HG03097 (cell line): ENCODE data around the gene ETFA.
"Not testable (repeated sequence)": the region's sequence is repeated elsewhere in the genome, so short reads cannot be mapped to it uniquely, and the experiment has no call there.

ENCODE experiments used
- ATAC-seq: cut with Tn5 transposase; IDR thresholded peaks from one replicate; pipeline ENCODE4 v1.9.1; 2021; ENCODE audit not compliant: unreplicated experiment, low FRiP score

ETFA gene

DNA sequence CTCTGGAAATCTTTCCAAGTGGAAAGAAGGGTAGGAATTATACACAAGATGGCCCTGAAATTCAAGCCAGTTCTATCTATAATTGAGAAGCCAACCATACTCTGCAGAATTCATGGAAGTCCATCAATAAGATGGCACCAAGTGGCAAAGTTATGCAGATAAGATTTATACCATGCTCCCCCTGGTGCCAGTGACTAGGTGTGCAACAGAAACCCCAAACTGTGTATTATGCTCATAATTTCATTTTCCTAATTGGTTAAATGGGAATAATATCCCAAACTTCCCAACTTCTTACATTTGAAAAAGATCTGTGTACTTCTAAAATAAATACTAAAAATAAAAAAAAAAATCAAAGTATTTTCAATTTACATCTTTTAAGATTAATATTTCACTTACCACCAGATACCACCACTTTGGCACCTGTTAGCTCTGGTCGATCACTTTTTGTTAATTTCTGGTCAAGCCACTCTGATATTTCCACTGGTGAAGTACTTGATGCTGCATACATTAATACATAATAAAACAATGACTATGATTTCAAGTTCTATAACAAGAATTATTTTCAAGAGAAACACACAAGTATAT, 25.9 kb downstream of the ETFA start:
- ATAC-seq: no peak

DNA sequence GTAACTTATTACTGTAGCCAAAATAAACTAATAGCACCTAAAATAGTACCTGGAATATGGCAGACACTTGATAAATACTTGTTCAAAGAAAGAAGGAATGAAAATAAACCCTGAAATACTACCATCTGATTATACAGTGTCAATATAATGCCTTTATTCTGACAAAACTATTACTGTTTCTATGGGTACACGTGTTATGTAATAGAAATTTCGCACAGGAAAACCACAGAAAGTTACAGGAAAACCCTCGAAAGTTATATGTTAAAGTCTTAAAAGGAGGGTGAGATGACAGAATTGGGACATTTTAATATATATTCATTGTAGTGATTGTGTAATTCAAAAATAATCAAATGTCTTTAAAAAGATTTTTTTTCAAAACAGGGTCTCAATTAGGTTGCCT, 28.8 kb downstream of the ETFA start:
- ATAC-seq: no peak

DNA sequence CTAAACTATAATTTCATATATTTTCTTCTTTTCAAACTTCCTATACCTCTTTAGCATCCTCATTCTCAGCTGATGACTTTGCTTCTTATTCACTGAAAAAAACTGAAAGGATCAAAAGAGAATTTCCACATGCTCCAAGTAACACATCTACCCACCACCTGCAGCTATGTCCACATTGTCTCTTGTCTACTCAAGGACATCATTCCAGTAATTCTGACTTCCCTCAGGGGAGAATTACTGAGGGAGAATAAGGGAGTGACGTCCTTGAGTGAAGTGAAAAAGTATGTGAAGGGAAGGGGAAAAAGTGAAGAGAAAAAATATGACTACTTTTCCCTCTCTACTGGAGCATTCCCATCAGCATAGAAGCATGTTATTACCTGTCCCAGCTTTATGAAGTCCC, 32.6 kb downstream of the ETFA start:
- ATAC-seq: no peak

DNA sequence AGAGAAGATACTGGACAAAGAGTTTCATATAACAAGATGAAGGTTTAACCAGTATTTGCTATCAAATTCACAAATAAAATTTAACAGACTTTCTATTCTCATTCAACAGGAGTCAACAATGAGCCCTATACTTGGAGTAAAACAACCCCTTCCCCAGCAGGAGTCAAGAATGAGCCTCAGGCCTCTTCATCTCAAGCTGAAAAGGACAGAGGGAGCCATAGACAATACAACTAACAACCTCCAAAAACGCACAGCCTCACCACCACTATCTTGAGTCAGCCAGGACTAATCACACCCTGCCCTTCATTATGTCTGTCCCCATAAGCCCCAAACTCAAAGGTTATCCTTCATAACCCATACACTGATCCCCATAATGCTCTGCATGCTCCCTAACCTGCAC, 36.4 kb downstream of the ETFA start:
- ATAC-seq: no peak

DNA sequence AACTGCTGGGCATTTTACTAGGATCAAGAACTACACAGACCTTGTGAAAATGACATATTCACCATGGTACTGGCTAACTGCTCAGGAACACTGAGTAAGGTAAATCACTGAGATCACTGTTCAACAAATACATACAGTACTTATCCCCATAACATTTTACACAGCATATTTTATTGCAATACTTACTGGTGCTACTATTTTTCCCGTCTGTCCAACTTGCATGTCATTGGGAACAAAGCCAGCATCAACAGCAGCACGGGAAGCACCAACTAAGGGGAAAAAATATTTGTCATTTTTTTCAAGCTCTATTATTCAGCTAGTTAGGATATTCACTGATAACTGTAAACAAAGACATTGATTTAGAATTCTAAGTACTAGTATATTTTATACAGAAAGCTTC, 37.0 kb downstream of the ETFA start:
- no peak for ATAC-seq

DNA sequence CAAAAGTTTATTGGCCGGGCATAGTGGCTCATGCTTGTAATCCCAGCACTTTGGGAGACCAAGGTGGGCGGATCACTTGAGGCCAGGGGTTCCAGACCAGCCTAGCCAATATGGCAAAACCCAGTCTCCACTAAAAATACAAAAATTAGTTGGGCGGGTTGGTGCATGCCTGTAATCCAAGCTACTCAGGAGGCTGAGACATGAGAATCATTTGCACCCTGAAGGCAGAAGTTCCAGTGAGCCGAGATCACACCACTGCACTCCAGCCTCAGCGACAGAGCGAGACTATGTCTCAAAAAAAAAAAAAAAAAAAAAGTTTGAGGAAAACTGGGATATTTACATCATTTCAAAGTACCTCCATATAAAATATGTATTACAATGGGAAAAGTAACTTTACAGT, 40.4 kb downstream of the ETFA start:
- ATAC-seq: no peak

DNA sequence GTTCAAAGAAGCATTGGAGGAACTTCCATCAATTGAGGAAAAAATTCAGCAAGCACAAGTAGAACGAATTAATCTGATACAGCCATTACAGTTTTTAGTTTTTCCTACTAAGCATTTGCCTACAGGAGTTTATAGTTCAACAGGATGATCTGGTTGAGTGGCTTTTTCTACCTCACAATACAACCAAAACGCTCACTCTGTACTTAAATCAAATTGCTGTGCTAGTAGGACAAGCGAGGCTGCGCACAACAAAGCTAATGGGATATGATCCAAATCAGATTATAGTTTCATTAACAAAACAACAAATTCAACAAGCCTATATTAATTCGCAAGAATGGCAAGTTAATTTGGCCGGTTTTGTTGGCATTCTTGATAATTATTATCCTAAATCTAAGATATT, 44.2 kb downstream of the ETFA start:
- no peak for ATAC-seq

DNA sequence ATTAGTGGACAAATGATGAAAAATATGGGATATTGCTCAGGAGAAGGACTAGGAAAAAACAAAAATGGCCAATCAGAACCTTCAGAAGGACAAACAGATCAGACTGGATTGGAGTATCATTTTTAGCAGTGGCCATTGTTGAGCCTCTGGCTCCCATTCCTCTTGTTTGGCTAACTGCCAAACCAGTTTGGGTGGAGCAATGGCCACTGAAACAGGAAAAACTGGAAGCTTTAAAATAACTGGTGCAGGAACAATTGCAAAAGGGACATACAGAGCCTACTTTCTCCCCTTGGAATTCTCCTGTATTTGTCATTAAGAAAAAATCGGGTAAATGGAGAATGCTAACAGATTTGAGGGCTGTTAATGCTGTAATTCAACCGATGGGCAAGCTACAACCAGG, 45.5 kb downstream of the ETFA start:
- ATAC-seq: not testable (repeated sequence)

DNA sequence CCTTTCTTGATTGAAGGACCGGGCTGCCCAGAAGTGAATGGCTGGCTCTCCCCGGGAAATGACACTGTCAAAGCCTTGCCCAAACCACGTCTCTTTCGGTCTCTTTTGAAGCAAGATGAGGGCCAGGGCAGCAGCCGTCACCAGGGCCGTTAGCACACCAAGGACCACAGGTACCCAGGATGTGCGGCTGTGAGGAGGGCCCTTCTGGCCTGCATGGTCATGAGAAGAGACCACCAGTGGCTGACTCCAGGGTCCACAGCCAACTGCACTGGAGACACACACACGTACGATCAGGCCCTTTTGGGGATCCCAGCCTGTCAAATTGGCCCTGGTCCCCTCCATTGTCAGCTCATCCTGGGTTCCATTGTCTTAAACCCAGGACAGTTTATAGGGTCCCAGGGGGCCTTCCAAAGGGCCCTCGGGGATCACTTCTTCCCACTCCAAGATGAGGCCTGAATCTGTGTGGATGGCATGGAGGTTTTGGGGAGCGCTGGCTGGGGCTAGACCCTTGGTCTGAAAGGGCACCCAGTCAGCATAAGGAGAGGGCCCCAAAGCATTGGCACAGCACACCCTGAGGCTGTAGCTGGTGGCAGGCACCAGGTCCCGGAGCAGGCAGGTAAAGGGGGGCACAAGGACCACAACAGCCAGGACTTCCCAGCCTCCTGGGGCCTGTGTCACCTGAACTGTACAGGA, 50.9 kb downstream of the ETFA start:
- ATAC-seq: no peak

DNA sequence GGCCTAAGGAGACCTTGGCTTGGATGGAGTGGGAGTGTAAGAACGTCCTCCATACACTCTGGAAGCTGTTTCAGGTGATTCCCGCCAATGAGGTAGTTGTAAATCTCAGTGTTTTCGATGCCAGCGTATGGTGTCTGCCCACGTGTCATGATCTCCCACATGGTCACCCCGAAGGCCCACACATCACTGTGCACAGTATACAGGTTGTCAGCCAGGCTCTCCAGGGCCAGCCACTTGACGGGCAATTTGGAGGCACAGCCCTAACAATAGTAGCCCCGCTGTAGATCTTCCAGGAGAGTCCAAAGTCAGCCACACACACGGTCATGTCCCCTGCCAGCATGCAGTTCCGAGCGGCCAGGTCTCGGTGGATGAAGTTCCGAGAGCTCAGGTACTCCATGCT, 51.9 kb downstream of the ETFA start:
- ATAC-seq: no peak

DNA sequence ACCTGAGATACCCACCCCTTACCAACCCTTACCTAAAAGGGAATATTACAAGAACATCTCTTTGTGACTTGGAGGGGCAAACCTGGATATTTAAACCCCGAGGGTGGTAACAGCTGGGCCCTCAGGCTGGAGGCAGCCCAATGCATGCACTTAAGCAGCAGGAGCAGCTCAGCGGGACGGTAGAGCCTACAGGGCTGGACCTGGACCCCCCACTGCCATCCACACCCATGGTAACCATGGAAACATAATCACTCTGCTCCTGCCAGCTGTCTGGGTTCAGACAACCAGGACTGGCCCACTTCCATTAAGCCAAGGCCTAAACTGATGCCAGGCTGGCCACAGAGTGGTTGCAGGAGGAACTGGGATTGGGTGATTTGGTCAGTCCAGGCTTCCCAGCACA, 52.8 kb downstream of the ETFA start:
- ATAC-seq: no peak

DNA sequence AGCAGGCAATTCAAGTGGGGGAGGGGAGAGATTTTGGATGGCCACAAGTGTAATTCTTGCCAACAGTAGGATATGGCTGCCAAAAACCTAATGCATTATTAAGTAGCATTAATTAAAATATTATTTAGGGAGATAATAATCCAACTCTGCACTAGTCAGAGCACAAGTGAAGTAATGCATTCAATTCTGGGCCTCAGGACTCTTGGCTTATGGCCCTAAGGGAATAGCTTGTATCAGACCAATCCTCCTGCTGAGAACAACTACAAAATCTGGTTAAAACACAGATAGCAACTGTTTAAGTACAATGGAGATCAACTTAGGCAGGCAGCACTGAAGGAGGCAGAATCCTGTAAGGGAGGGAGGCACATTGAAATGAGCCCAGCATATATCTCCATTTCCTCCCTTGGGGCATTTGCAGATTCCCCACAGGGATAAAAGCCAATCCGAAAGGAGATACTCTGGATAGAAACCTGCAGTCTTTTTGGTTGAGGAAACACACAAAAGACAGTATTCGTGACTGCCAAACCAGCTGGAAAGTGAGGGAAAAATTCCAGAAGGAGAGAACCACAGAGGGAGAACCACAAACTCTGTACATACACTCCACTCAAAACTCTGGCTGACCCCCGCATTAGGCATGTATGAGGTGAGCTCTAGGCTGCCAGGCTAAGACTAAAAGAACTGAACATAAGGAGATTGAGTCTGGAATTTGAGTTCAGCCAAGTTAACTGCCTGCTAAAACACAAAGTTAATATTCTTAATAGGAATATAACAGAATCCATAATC, 57.4 kb downstream of the ETFA start:
- no peak for ATAC-seq

DNA sequence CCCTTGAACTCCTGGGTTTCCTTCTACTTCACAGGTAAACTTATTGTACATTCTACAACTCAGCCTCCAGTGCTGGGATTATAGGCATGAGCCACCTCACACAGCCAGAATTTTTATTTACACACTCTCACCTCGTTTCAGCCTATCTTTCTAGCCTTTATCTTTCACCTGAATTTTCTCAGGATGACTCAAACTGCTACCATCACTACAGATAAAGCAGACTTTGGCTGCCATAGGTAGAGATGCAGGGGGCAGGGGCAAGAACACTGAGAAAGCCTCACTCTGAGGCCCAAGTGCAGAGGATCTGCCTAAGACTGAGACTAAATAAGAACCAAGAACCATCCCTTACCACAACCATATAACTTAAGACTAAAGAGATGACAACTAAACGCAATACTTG, 59.0 kb downstream of the ETFA start:
- ATAC-seq: no peak

DNA sequence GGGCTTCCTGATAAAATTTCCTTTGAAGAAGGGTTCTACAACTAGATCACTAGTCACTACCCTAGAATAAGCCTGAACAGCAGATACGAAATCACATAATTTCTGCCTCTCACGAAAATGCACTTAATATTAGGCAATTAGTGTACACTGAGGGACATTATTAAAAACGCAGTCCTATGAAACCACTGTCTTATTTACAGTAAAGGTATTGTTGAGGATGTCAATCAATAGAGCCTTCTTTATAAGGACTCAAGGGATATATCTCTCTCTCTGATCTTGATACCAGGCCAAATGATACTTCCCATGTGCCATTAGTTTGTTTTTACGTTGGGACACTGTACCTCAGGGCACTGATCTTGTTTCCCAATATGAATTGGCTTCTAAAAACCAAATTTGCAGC, 59.6 kb downstream of the ETFA start:
- no peak for ATAC-seq

DNA sequence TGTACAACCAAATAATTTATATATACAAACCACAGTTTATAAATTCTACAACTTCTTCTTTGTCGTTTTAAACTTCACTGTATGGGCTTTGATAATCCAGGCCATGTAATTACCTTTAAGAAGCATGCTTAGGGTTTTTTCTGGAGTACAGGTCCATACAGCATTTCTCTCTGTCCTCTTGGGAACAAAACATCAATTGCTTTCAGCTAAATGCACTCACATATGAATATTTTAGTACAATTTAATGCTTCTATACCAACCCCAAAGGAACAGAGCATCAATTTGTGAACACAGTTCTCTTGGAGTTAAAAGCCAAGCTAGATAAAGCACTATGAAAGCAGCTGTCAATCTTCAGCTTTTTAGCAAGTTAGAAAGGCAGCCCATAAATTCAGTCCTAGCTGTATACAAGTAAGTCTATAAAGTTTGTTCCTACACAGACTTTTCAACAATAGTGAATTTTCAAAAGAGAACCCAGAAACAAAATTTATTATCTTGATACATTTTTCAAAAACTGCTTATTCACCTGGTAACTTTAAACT, 66.1 kb downstream of the ETFA start:
- ATAC-seq: no peak

DNA sequence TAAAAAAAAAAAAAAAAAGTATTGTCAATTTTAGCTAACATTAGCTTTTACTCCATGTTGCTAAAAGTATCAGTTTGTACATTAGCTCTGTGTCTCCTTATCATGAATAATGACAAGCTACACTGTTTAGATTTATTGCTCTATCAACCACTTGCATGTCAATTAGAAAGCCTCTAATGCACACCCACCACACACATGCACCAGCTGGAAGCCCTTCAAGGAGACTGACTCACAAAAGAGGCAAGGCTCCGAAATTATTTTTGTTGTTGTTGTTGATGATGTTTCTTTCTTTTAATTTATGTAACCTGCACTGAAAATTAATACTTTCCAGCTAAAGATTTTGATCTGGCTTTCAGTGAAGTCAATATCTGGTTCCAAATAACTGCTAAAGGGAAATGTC, 71.5 kb downstream of the ETFA start:
- no peak for ATAC-seq

DNA sequence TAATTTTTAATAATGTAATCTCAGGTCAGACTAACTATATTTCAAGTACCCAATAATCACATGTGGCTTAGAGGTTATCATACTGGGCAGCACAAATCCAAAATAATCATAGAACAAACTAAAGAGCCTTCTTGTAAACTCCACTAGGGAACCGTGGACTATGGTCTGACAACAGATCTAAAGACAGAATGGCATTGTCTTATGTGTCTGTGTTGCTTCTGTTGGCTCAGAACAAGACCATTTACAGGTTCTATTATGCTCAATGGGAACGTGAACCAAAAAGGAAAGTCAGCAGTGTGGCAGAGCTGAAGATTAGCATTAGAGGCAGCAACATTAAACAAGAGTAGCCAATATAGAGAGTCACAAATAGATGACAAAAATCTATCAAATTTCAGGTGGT, 74.9 kb downstream of the ETFA start:
- no peak for ATAC-seq

DNA sequence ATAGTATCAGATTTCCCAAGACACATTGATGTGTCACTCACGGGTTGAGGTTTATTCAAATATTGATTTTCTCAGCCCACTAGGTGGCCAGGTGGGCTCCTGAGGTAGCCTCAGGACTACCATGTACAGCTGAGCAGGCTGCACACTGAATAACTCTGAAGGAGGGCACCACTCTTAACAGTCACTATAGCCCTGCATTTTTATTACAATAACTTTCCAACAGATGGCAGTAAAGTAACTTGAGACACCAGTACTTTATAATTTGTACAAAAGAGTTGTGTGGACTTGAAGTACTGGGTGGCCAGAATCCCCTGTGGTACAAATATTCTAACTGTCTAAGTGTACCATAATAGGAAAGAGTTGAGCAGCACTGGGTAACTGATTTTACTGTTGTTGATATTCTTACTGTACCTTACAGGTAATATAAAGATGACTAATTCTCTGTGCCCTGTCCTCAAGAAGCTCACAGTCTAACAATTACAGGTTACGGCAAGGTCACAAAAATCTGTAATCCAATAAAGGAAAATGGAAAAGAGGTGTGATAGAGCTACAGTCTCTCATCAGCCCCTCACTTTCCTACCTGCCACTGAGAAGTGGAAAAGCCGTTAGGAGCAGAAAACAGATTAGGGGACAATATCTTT, 76.0 kb downstream of the ETFA start:
- no peak for ATAC-seq

DNA sequence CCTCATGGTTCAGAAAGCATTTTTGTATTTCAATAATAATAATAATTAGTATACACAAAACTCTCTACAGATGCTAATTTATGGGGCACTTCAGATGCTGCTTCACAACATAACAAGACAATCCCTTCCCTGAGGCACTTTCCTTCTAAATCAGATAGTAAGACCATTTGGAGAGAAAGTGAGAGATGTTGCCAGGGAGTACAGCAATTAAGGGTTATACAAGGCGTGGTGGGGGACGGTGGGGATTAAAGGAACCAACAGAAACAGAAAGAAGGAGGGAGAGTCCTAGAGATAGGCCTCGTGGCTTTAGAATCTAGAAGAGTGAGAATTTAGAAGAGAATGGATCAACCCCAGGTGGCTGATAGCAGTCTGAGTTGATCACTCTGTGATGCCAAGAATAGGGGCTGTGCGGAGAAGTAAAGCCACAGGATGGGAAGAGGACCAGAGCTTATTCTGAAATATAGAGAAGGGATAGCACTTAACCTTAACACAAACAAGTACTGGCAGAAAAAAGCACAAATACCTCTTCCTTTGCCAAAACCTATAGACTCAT, 76.9 kb downstream of the ETFA start:
- ATAC-seq: no peak

DNA sequence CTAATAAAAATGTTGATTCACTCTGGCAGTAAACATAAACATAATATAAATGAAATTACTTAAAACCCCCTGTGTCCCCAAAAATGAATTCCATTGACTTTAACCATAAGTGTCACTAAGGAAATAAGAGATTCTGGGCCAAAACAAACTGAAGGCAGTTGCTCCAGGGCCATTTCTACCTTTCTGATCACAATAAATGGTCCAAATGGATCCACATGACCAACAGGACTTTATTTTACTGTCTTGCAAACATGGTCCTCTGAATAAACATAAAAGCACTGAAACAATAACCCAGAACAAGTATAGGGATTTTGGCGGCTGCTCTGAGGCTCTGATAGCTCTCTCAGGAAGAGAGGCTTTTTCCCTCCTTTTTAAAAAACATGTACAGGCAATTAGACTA, 77.3 kb downstream of the ETFA start:
- no peak for ATAC-seq

DNA sequence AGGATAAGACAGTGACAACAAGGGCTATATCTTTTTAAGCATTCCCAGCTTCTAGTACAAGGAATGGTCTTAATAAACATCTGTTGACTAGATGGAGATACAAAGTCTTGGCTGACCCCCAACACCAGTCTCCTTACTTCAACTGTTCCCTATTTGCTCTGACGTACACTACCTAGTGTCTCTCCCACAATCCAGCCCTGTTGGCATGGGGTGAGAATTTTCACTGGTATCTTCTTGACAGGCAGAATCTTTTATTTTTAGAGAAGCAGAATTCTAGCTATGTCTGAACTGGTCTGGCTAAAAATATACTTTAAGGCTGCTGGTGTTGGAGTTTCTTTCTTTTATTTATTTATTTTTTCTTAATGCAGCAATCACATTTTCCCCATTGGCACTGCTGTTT, 82.0 kb downstream of the ETFA start:
- ATAC-seq: no peak
